Activated CD8-positive, alpha-beta T cell treated with anti-CD3 and anti-CD28 coated beads for 36 hours (primary cell): ENCODE data around the gene TNS4. TPM values are rescaled to one million over a fixed set of nuclear protein-coding genes. Genes with fewer than 3 reads are reported as not detected.
"Not testable (repeated sequence)": the region's sequence is repeated elsewhere in the genome, so short reads cannot be mapped to it uniquely, and the experiment has no call there.

Experiments used
- ATAC-seq: fragments of 200-7000 bp; cut with Tn5 transposase; one replicate; pipeline ENCODE4 v1.10.0; 2021; ENCODE audit warnings: mild to moderate bottlenecking, moderate library complexity
- CTCF ChIA-PET: fragments of 350-600 bp; sonication (Branson Sonifier 250); formaldehyde crosslinking; loops from one replicate; lab custom pipeline; 2021; ENCODE audit warnings: antibody characterized with exemption; lab: Charles Lee
- POLR2A ChIA-PET: fragments of 350-600 bp; sonication (Branson Sonifier 250); formaldehyde crosslinking; loops from one replicate; lab custom pipeline; 2021; ENCODE audit warnings: antibody characterized with exemption; lab: Charles Lee
- DNase-seq: peaks from one replicate; pipeline ENCODE4 v3.0.0-alpha.2; 2020
- H3K27ac Mint-ChIP-seq: one replicate; pipeline ENCODE4 v1.8.0; 2021; ENCODE audit warnings: mild to moderate bottlenecking, mixed read lengths
- H3K27me3 Mint-ChIP-seq: one replicate; pipeline ENCODE4 v1.8.0; 2021; ENCODE audit warnings: mixed read lengths
- H3K36me3 Mint-ChIP-seq: one replicate; pipeline ENCODE4 v1.8.0; 2021; ENCODE audit warnings: low read depth, mixed read lengths
- H3K4me1 Mint-ChIP-seq: one replicate; pipeline ENCODE4 v1.8.0; 2021; ENCODE audit warnings: low read depth, mixed read lengths
- H3K4me3 Mint-ChIP-seq: one replicate; pipeline ENCODE4 v1.8.0; 2021; ENCODE audit warnings: mild to moderate bottlenecking, moderate library complexity, mixed read lengths
- H3K9me3 Mint-ChIP-seq: one replicate; pipeline ENCODE4 v1.8.0; 2021; ENCODE audit warnings: mixed read lengths
- CTCF ChIP-seq: fragments of 200-600 bp; IDR thresholded peaks from one replicate; pipeline ENCODE4 v1.8.0; 2022; ENCODE audit warnings: antibody characterized with exemption, mild to moderate bottlenecking
- intact Hi-C: fragments of 100-400 bp; cut with micrococcal nuclease; formaldehyde crosslinking; loops from one replicate; pipeline ENCODE4 v1.10.0; 2022
- total RNA-seq, 2 experiments: library from RNA; stranded (reverse); gene quantifications; one replicate each; pipeline ENCODE4 v1.2.3, GENCODE V29; 2021

Gene TNS4
- total RNA-seq, 2 experiments from 2014 or later, result 5.8 to 6.3 TPM

- Mint-ChIP-seq H3K9me3 (no peaks in the 10 kb centered on the region), H3K36me3 (peaks cover 36% of the 10 kb centered on the region), H3K4me3 (peak overlapping the region; percentile 20), H3K27me3 (no peaks in the 10 kb centered on the region), H3K4me1 (peaks cover 91% of the 10 kb centered on the region), H3K27ac (peak overlapping the region; percentile 84)
- CTCF ChIA-PET, result interaction anchor here (1.0 to 6.8 kb wide), 13 partner anchors 9 to 190 kb away, joined by 3 to 115 read pairs (median 5); partner anchors contain the start of gene CCR7
- ATAC-seq (peak; percentile 4), DNase-seq (no peak)
- TF ChIP-seq CTCF, result no peak
- intact Hi-C loops, result no loop called here
- POLR2A ChIA-PET, result interaction anchor here (0.7 to 21.2 kb wide), 11 partner anchors 12 to 131 kb away, joined by 3 to 548 read pairs (median 6); partner anchors contain the start of genes CCR7 and TOP2A
Observed at GRCh38 chr17:40547785-40548478, 46.5 kb upstream of the TNS4 start.

GRCh38 chr17:40547079-40547784 lies 45.8 kb upstream of the TNS4 start:
- no peak for TF ChIP-seq CTCF
- H3K9me3 Mint-ChIP-seq, result no peaks in the 10 kb centered on the region
- intact Hi-C loops, result no loop called here
- POLR2A ChIA-PET, result interaction anchor here (0.7 to 21.2 kb wide), 9 partner anchors 11 to 130 kb away, joined by 3 to 548 read pairs (median 6); partner anchors contain the start of genes CCR7 and TOP2A
- CTCF ChIA-PET, result interaction anchor here (1.2 to 6.8 kb wide), 8 partner anchors 10 to 189 kb away, joined by 4 to 115 read pairs (median 6); partner anchors contain the start of gene CCR7
- ATAC-seq, result peak; percentile 40
- peak; percentile 91 for DNase-seq
- peak overlapping the region; percentile 84 for H3K27ac Mint-ChIP-seq
- no peaks in the 10 kb centered on the region for H3K27me3 Mint-ChIP-seq
- peaks cover 29% of the 10 kb centered on the region for H3K36me3 Mint-ChIP-seq
- peaks cover 91% of the 10 kb centered on the region for H3K4me1 Mint-ChIP-seq
- H3K4me3 Mint-ChIP-seq, result peak overlapping the region; percentile 7

DNA sequence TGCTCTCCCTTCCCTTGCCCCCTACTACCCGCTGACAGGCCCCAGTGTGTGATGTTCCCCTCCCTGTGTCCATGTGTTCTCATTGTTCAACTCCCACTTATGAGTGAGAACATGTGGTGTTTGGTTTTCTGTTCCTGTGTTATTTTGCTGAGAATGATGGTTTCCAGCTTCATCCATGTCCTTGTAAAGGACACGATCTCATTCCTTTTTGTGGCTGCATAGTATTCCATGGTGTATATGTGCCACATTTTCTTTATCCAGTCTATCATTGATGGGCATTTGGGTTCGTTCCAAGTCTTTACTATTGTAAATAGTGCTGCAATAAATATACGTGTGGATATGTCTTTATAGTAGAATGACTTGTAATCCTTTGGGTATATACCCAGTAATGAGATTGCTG lies 45.1 kb upstream of the TNS4 start:
- POLR2A ChIA-PET, result interaction anchor here (11.1 to 21.2 kb wide), 2 partner anchors 10 to 15 kb away, joined by 178 to 548 read pairs; partner anchors contain the start of gene CCR7
- peaks cover 91% of the 10 kb centered on the region for H3K4me1 Mint-ChIP-seq

DNA sequence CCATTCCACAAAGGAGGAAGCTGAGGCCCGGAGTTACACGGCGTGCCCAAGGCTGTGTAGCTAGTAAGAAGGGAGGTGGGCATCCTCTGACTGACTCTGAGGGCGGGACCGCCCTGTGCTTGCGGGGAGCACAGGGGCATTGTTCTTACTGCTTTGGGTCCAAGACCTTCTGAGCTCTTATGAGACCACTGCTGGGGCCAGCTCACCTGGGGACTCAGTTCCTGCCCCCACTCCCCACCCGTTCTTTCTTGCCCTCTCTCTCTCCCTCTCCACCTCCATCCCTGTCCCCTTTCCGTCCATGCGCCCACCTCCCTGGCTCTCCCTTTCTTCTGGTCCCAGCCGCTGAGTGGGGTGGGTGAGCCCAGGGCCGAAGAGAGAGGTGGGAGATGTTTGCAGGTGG lies 44.2 kb upstream of the TNS4 start:
- intact Hi-C loops, result no loop called here
- ATAC-seq (no peak), DNase-seq (no peak)
- H3K36me3 Mint-ChIP-seq, result peaks cover 15% of the 10 kb centered on the region
- CTCF ChIA-PET, result interaction anchor here (1.3 to 7.7 kb wide), 3 partner anchors 9 to 15 kb away, joined by 7 to 31 read pairs (median 25); no protein-coding TSS in a partner anchor
- POLR2A ChIA-PET, result interaction anchor here (19.7 to 21.2 kb wide), 2 partner anchors 9 to 11 kb away, joined by 548 read pairs; partner anchors contain the start of gene CCR7
- no peak for TF ChIP-seq CTCF
- no peaks in the 10 kb centered on the region for H3K27me3 Mint-ChIP-seq
- H3K4me1 Mint-ChIP-seq, result peaks cover 91% of the 10 kb centered on the region
- no peaks in the 10 kb centered on the region for H3K9me3 Mint-ChIP-seq
- H3K4me3 Mint-ChIP-seq, result no peak overlapping the region
- H3K27ac Mint-ChIP-seq, result peak overlapping the region; percentile 36

More for the DNA sequence above, 45.1 kb upstream of the TNS4 start:
- ATAC-seq, H3K9me3 Mint-ChIP-seq, H3K4me3 Mint-ChIP-seq, H3K27me3 Mint-ChIP-seq, intact Hi-C loops, DNase-seq, H3K27ac Mint-ChIP-seq: not testable (repeated sequence)
- CTCF ChIA-PET, result interaction anchor here (1.2 to 6.8 kb wide), 4 partner anchors 11 to 29 kb away, joined by 4 to 115 read pairs (median 20); partner anchors contain the start of gene CCR7
- peaks cover 23% of the 10 kb centered on the region for H3K36me3 Mint-ChIP-seq
